Aorta (tissue), 5 donors: ENCODE data around the gene ADCY6. TPM values are rescaled to one million over a fixed set of nuclear protein-coding genes. Genes with fewer than 3 reads are reported as not detected.
A peak's percentile ranks its signal among the peaks of the same experiment; 100 is the strongest.

Experiments
- ATAC-seq: fragments of 200-7000 bp; cut with Tn5 transposase; one replicate; pipeline ENCODE4 v1.9.1; 2022; ENCODE audit warnings: moderate library complexity; ENCODE audit not compliant: low FRiP score
- DNase-seq, 2 donors: peaks; one replicate each; pipeline ENCODE4 v3.0.0-alpha.2; 2020
- H3K27ac ChIP-seq, 2 donors: one replicate each; pipeline ENCODE4 v1.5.1; 2013; ENCODE audit warnings: low read length in 2 of 2, mild to moderate bottlenecking in 2 of 2, moderate library complexity in 2 of 2, control low read depth in 1 of 2, inconsistent platforms in 1 of 2, low read depth in 1 of 2
- H3K27me3 ChIP-seq, 2 donors: one replicate each; pipeline ENCODE4 v1.6.1; 2013; ENCODE audit warnings: control low read depth in 1 of 2, low read length in 1 of 2, mild to moderate bottlenecking in 1 of 2, moderate library complexity in 1 of 2; ENCODE audit not compliant: insufficient read depth in 2 of 2, control insufficient read depth in 1 of 2
- H3K36me3 ChIP-seq, 2 donors: one replicate each; pipeline ENCODE4 v1.6.1; 2013; ENCODE audit warnings: control low read depth in 1 of 2, low read length in 1 of 2, mild to moderate bottlenecking in 1 of 2; ENCODE audit not compliant: insufficient read depth in 2 of 2, control insufficient read depth in 1 of 2
- H3K4me1 ChIP-seq, 2 donors: one replicate each; pipeline ENCODE4 v1.6.1; 2013; ENCODE audit warnings: low read length in 2 of 2, control low read depth in 1 of 2, mild to moderate bottlenecking in 1 of 2, moderate library complexity in 1 of 2; ENCODE audit not compliant: insufficient read depth in 2 of 2, control insufficient read depth in 1 of 2
- H3K4me3 ChIP-seq, 2 donors: one replicate each; pipeline ENCODE4 v1.5.1; 2013; ENCODE audit warnings: low read length in 2 of 2, control low read depth in 1 of 2, mild to moderate bottlenecking in 1 of 2
- H3K9me3 ChIP-seq: one replicate; pipeline ENCODE4 v1.6.1; 2013; ENCODE audit warnings: mild to moderate bottlenecking, low read length; ENCODE audit not compliant: control insufficient read depth
- WGBS, 2 donors: extraction: QIAGEN DNeasy Blood & Tissue Kit; methylation state at CpG; one replicate each; pipeline ENCODE4 v1.1.7; 2013; 5-methylcytosine and 5-hydroxymethylcytosine counted together
- intact Hi-C, 2 donors: fragments of 100-400 bp; cut with DNase I; formaldehyde crosslinking; loops; one replicate each; pipeline versions ENCODE4 v1.14.2 to v1.15.0; 2022
- polyA plus RNA-seq, 2 donors: library from polyadenylated mRNA; stranded (reverse); fragments of 200-250 nt; gene quantifications; one replicate each; pipeline ENCODE4 v1.2.3, GENCODE V29; 2013
- total RNA-seq, 2 donors: library from RNA; stranded (reverse); fragmentation: NEBNext Ultra II Directional; extraction: Animal tissue kit (Norgen Biotek cat#: 25700); gene quantifications; one replicate each; pipeline ENCODE4 v1.2.1, GENCODE V29; 2021
- donor health status: healthy with polysubstance abuse.
- donor health status: Bipolar disorder and iron deficiency.
- donor health status: DM: no; HTN: no; CAD: no.
- donor health status: DM: no; HTN: no; CAD: no.
- donor health status: DM: yes; HTN: yes; CAD: no.

The ADCY6 gene
- total and polyA plus RNA-seq, 4 donors = 12.9 to 89.7 (median 76.3) TPM

GRCh38 chr12:48771588-48772112 is 17.2 kb downstream of the ADCY6 start:
- H3K27me3 ChIP-seq = no peaks in the 10 kb centered on the region
- intact Hi-C loops = no loop called here
- DNase-seq (peak in 1 of 2 donors; percentile 48), ATAC-seq (no peak)
- H3K36me3 ChIP-seq = peaks cover 2 to 18% of the 10 kb centered on the region in 2 donors
- H3K27ac ChIP-seq = no peak overlapping the region
- H3K4me3 ChIP-seq = no peak overlapping the region
- 89 to 90% methylated on average over 13 of the region's 13 CpGs for WGBS, 2 donors
- H3K9me3 ChIP-seq = no peaks in the 10 kb centered on the region
- H3K4me1 ChIP-seq = no peaks in the 10 kb centered on the region

GRCh38 chr12:48770756-48771155 is 18.1 kb downstream of the ADCY6 start:
- no peaks in the 10 kb centered on the region for H3K9me3 ChIP-seq
- H3K4me1 ChIP-seq = no peaks in the 10 kb centered on the region
- H3K36me3 ChIP-seq = peaks cover 2 to 17% of the 10 kb centered on the region in 2 donors
- WGBS, 2 donors = 87 to 90% methylated on average over 10 of the region's 10 CpGs
- intact Hi-C loops = no loop called here
- no peak overlapping the region for H3K4me3 ChIP-seq
- DNase-seq (peak in 1 of 2 donors; percentile 64), ATAC-seq (no peak)
- H3K27ac ChIP-seq = no peak overlapping the region
- no peaks in the 10 kb centered on the region for H3K27me3 ChIP-seq

DNA sequence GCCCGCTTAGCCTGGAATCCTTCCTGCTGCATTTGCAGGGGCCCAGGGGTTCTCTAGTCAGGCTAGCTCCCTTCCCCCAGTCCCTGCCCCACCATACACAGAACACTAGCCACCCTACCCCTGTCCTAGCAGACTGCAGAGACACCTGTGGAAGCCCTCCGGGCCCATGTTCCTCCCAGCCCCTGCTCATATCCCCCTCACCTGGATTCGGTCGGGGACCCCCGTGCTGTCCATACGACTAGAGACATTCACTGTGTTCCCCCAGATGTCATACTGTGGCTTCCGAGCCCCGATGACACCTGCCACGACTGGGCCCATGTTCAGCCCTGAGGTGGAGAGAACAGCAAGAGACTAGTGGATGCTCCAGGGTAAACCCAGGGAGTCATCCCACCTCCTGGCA is 20.2 kb downstream of the ADCY6 start:
- ATAC-seq (no peak), DNase-seq (peak in 1 of 2 donors; percentile 63)
- WGBS, 2 donors = 89 to 93% methylated on average over 9 of the region's 9 CpGs
- Histone ChIP-seq H3K27ac (no peak overlapping the region), H3K36me3 (peaks cover 2 to 12% of the 10 kb centered on the region in 2 donors), H3K4me3 (no peak overlapping the region), H3K4me1 (no peaks in the 10 kb centered on the region), H3K9me3 (no peaks in the 10 kb centered on the region), H3K27me3 (no peaks in the 10 kb centered on the region)
- intact Hi-C loops = no loop called here

DNA sequence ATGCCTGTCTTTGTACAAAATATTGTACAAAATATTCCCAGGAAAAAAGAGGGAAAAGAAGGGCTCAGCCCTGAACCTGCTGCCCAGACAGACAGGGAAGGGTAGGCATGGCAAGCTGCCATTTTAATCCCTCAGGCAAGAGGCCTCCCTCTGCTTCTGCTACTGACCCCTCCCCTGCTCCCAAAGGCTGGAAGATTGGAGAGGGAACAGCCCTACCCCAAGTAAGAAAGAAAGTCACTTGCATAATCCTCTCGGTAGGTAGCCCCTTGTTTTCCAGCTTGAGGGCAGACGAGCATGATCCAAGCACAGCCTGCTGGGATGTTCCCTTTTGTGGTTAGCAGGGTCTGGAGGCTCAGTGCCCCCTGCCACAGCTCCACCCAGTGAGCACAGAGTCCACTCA is 20.7 kb downstream of the ADCY6 start:
- Histone ChIP-seq H3K4me1 (no peaks in the 10 kb centered on the region), H3K27me3 (no peaks in the 10 kb centered on the region), H3K27ac (peak overlapping the region in 1 of 2 donors; percentile 11), H3K36me3 (peaks cover 2 to 10% of the 10 kb centered on the region in 2 donors), H3K9me3 (no peaks in the 10 kb centered on the region), H3K4me3 (no peak overlapping the region)
- ATAC-seq = no peak
- intact Hi-C loops = no loop called here
- WGBS, 2 donors = 64 to 65% methylated on average over 2 of the region's 2 CpGs
- no peak for DNase-seq

GRCh38 chr12:48767521-48767920 is 21.4 kb downstream of the ADCY6 start:
- peak in 1 of 2 donors; percentile 27 for DNase-seq
- H3K9me3 ChIP-seq = no peaks in the 10 kb centered on the region
- WGBS, 2 donors = 30 to 37% methylated on average over 6 of the region's 6 CpGs
- H3K4me1 ChIP-seq = no peaks in the 10 kb centered on the region
- peak overlapping the region in 1 of 2 donors; percentile 11 for H3K27ac ChIP-seq
- H3K27me3 ChIP-seq = no peaks in the 10 kb centered on the region
- intact Hi-C loops = no loop called here
- H3K4me3 ChIP-seq = no peak overlapping the region
- H3K36me3 ChIP-seq = peaks cover 0 to 10% of the 10 kb centered on the region in 2 donors
- no peak for ATAC-seq

- Histone ChIP-seq H3K36me3 (peaks cover 0 to 10% of the 10 kb centered on the region in 2 donors), H3K4me3 (no peak overlapping the region), H3K4me1 (no peaks in the 10 kb centered on the region), H3K27me3 (no peaks in the 10 kb centered on the region), H3K9me3 (no peaks in the 10 kb centered on the region), H3K27ac (no peak overlapping the region)
- intact Hi-C loops = no loop called here
- WGBS, 2 donors = 9 to 13% methylated on average over 4 of the region's 4 CpGs
- ATAC-seq = peak; percentile 44
- peak; percentile 69 to 82 for DNase-seq
These were observed 21.8 kb downstream of the ADCY6 start for GRCh38 chr12:48767047-48767446.

DNA sequence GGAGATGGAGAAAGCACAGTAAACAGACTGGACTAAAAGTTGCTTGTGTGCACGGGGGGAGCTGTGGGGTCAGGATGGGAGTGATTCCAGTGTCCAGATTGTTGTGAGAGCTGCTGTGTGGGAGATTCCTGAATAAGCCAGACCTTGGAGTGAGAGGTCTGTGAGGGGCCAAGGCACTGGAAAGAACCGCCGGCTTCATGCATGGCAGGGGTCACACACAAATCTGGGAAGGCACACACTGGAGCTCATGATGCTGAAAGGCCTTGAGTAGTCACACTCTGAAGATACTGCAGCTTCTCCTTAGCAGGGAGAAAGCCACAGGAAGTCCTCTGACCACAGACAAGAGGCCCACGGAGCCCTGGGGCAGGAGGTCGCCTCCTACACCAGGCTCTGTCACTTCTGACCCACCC is 23.1 kb downstream of the ADCY6 start:
- no peaks in the 10 kb centered on the region for H3K9me3 ChIP-seq
- intact Hi-C loops = no loop called here
- no peaks in the 10 kb centered on the region for H3K27me3 ChIP-seq

GRCh38 chr12:48764521-48764920 is 24.4 kb downstream of the ADCY6 start:
- DNase-seq (peak in 1 of 2 donors; percentile 30), ATAC-seq (no peak)
- Histone ChIP-seq H3K4me3 (no peak overlapping the region), H3K27me3 (no peaks in the 10 kb centered on the region), H3K27ac (no peak overlapping the region), H3K4me1 (no peaks in the 10 kb centered on the region), H3K9me3 (no peaks in the 10 kb centered on the region), H3K36me3 (no peaks in the 10 kb centered on the region)
- intact Hi-C loops = no loop called here
- 79% methylated on average over 2 of the region's 2 CpGs for WGBS, 2 donors

More for the DNA sequence above, 23.1 kb downstream of the ADCY6 start:
- WGBS, 2 donors = 70 to 77% methylated on average over 5 of the region's 5 CpGs
- ATAC-seq = no peak
- H3K27ac ChIP-seq = no peak overlapping the region
- no peaks in the 10 kb centered on the region for H3K4me1 ChIP-seq
- H3K36me3 ChIP-seq = peaks cover 0 to 1% of the 10 kb centered on the region in 2 donors
- peak in 1 of 2 donors; percentile 51 for DNase-seq
- no peak overlapping the region for H3K4me3 ChIP-seq

GRCh38 chr12:48758737-48759136 is 30.2 kb downstream of the ADCY6 start:
- intact Hi-C loops = no loop called here
- no peaks in the 10 kb centered on the region for H3K36me3 ChIP-seq
- H3K4me3 ChIP-seq = no peak overlapping the region
- H3K4me1 ChIP-seq = no peaks in the 10 kb centered on the region
- DNase-seq (no peak), ATAC-seq (no peak)
- H3K9me3 ChIP-seq = no peaks in the 10 kb centered on the region
- H3K27ac ChIP-seq = no peak overlapping the region
- H3K27me3 ChIP-seq = no peaks in the 10 kb centered on the region
